GM18519 (cell line): ENCODE results near the gene RPA3.
"Not testable (repeated sequence)": the region's sequence is repeated elsewhere in the genome, so short reads cannot be mapped to it uniquely, and the experiment has no call there.

Source experiments
- ATAC-seq: cut with Tn5 transposase; IDR thresholded peaks from one replicate; pipeline ENCODE4 v1.9.1; 2021; ENCODE audit warnings: mild to moderate bottlenecking, moderate library complexity; ENCODE audit not compliant: unreplicated experiment, low FRiP score

The RPA3 gene

GRCh38 chr7:7662527-7662926 lies 55.9 kb downstream of the RPA3 start:
- no peak for ATAC-seq

- ATAC-seq = not testable (repeated sequence)
Measured at GRCh38 chr7:7656459-7656858, 61.9 kb downstream of the RPA3 start.

- ATAC-seq = no peak
Measured at GRCh38 chr7:7654964-7655715, 63.3 kb downstream of the RPA3 start.

GRCh38 chr7:7653593-7654187 lies 64.7 kb downstream of the RPA3 start:
- no peak for ATAC-seq

- no peak for ATAC-seq
Measured at GRCh38 chr7:7652798-7653540, 65.4 kb downstream of the RPA3 start.

GRCh38 chr7:7651479-7651878 lies 66.9 kb downstream of the RPA3 start:
- ATAC-seq = no peak

- no peak for ATAC-seq
Measured at GRCh38 chr7:7650682-7651206, 67.7 kb downstream of the RPA3 start.

- ATAC-seq = no peak
Measured at GRCh38 chr7:7647495-7648036, 70.8 kb downstream of the RPA3 start.

GRCh38 chr7:7642081-7642480 lies 76.3 kb downstream of the RPA3 start:
- no peak for ATAC-seq

GRCh38 chr7:7641129-7641663 lies 77.2 kb downstream of the RPA3 start:
- ATAC-seq = no peak

GRCh38 chr7:7640221-7641128 lies 77.9 kb downstream of the RPA3 start, which contains the start of gene UMAD1:
UMAD1 (plus strand) TSS chr7:7640752; CDS start chr7:7673372, 32,620 bp downstream.
- ATAC-seq = peak; percentile 95

GRCh38 chr7:7639847-7640220 lies 78.6 kb downstream of the RPA3 start:
- no peak for ATAC-seq

- no peak for ATAC-seq
Measured at GRCh38 chr7:7639421-7639820, 79.0 kb downstream of the RPA3 start.

- no peak for ATAC-seq
Measured at GRCh38 chr7:7630626-7631329, 87.6 kb downstream of the RPA3 start.

GRCh38 chr7:7628476-7628875 lies 89.9 kb downstream of the RPA3 start:
- no peak for ATAC-seq

- ATAC-seq = no peak
Measured at GRCh38 chr7:7620644-7621210, 97.7 kb downstream of the RPA3 start.

GRCh38 chr7:7620236-7620635 lies 98.2 kb downstream of the RPA3 start:
- no peak for ATAC-seq

- no peak for ATAC-seq
Measured at GRCh38 chr7:7618410-7618809, 100.0 kb downstream of the RPA3 start.

- ATAC-seq = no peak
Measured at GRCh38 chr7:7617550-7617949, 100.9 kb downstream of the RPA3 start.
